ENCODE data around the gene AGPAT2.

Gene AGPAT2

DNA sequence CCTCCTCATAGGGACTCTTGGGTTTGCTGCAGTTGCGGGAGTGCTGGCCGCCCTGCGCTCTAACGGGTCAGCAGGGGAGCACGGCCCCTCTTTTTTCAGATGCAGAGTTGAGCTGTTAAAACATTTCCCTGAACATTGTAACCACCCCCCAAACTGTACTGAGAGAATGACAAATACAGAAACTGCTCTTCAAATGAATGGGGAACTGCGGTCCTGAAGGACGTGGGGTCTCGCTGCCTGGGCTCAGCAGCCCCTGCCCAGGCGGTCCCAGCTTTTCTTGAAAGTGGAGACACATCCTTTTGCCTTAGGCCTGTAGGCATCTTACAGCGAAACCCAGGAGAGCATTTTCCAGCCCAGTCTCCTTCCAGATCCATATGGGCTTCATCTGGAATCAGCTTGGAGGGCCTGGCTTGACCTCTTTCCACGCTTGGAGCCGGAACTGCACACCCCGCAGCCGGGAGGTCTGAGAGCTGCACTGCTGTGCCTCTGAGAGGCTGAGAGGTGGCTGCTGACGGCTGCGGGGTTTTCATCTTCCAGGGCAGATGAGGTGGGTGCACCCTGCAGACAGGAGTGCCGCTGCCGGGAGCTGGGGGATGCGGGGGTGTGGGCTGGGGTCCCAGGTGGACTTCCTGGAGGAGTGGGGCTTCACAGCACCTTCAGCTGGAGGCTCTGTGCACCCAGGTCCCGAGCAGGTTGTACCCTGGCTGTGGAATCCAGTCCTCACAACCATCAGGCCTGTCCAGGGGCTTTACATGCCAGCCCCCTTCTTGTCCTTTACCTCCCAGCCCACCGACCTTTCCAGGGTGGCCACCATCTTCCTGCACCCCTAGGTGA is 1.2 kb upstream of the AGPAT2 start:
- H4K20me1 ChIP-seq (ENCODE audit: insufficient read depth, low read length), result peaks cover 20% of the 10 kb centered on the region
- no peaks in the 10 kb centered on the region for H3K36me3 ChIP-seq (replicated peaks; ENCODE audit: low read depth, low read length)
- TF ChIP-seq, protein P1, sequence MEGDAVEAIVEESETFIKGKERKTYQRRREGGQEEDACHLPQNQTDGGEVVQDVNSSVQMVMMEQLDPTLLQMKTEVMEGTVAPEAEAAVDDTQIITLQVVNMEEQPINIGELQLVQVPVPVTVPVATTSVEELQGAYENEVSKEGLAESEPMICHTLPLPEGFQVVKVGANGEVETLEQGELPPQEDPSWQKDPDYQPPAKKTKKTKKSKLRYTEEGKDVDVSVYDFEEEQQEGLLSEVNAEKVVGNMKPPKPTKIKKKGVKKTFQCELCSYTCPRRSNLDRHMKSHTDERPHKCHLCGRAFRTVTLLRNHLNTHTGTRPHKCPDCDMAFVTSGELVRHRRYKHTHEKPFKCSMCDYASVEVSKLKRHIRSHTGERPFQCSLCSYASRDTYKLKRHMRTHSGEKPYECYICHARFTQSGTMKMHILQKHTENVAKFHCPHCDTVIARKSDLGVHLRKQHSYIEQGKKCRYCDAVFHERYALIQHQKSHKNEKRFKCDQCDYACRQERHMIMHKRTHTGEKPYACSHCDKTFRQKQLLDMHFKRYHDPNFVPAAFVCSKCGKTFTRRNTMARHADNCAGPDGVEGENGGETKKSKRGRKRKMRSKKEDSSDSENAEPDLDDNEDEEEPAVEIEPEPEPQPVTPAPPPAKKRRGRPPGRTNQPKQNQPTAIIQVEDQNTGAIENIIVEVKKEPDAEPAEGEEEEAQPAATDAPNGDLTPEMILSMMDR (IDR thresholded peaks at IDR 0.05; ENCODE audit: low read depth, low read length), result no peak
- TF ChIP-seq EZH2phosphoT487 (IDR thresholded peaks at IDR 0.05; ENCODE audit: low read depth), result no peak
- peak overlapping the region; percentile 82 for H3K4me3 ChIP-seq (ENCODE audit: low read length)
- peaks cover 12% of the 10 kb centered on the region; the same call in 1 of the 2 replicates for H3K79me2 ChIP-seq (ENCODE audit: low read length)
- no peaks in the 10 kb centered on the region for H3K9me3 ChIP-seq (ENCODE audit: insufficient read depth, low read length)
- H3K4me1 ChIP-seq (ENCODE audit: low read length), result peaks cover 18% of the 10 kb centered on the region
- H3K9ac ChIP-seq (ENCODE audit: low read length), result peak overlapping the region; percentile 85
- peak overlapping the region; percentile 70 for H3K27ac ChIP-seq (ENCODE audit: low read length)
- peak overlapping the region; percentile 88 for H3K4me2 ChIP-seq (ENCODE audit: low read length)
- no peak overlapping the region for H2AFZ ChIP-seq (ENCODE audit: low read depth, low read length)
- H3K27me3 ChIP-seq (ENCODE audit: low read depth, low read length), result no peaks in the 10 kb centered on the region

DNA sequence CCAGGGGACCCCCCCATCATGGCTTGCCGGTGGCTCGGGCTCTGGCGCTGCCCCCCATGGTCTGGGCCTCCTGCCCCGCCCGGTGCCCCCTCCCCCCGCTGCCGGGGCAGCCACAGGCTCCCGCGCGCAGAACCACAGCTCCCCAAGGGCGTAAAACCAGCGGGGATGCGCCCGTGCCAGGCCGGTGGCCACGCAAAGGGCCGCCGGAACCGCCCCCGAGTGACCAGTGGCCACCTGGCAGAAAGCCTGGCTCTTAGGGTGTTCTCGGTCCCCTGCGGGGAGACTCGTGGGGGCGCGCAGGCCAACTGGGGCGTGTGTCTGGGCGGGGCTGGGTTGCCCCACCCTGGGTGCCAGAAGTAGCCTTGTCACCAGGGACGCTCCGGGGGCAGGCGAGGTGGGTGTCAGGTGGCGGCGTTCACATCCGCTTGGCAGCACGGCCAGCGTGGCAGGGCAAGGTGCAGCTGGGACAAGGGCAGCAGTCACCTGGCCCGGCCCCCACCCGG is 515 bp upstream of the AGPAT2 start:
- Histone ChIP-seq H3K4me1 (ENCODE audit: low read length) (peaks cover 18% of the 10 kb centered on the region), H2AFZ (ENCODE audit: low read depth, low read length) (no peak overlapping the region), H4K20me1 (ENCODE audit: insufficient read depth, low read length) (peaks cover 24% of the 10 kb centered on the region), H3K9me3 (ENCODE audit: insufficient read depth, low read length) (no peaks in the 10 kb centered on the region), H3K9ac (ENCODE audit: low read length) (peak overlapping the region; percentile 85), H3K79me2 (ENCODE audit: low read length) (peaks cover 12% of the 10 kb centered on the region; the same call in 1 of the 2 replicates), H3K27me3 (ENCODE audit: low read depth, low read length) (no peaks in the 10 kb centered on the region), H3K36me3 (replicated peaks; ENCODE audit: low read depth, low read length) (no peaks in the 10 kb centered on the region), H3K27ac (ENCODE audit: low read length) (peak overlapping the region; percentile 70), H3K4me2 (ENCODE audit: low read length) (peak overlapping the region; percentile 88), H3K4me3 (ENCODE audit: low read length) (peak overlapping the region; percentile 82)
- TF ChIP-seq, protein P1 (IDR thresholded peaks at IDR 0.05; ENCODE audit: low read depth, low read length), result no peak
- TF ChIP-seq EZH2phosphoT487 (IDR thresholded peaks at IDR 0.05; ENCODE audit: low read depth), result no peak

DNA sequence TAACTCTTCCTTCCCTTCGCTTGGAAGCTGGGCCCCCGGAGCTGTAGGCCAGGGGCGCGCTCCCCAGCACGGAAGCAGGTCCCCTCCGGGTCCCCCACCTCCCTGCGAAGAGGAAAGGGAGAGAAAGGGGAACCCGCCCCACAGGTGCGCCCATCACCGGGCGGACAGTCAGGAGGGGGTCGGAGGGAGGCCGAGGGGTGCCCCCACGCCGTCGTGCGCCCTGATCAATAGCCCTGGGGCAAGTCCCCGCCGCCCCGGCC is 793 bp downstream of the AGPAT2 start:
- Histone ChIP-seq H3K9ac (ENCODE audit: low read length) (peak overlapping the region; percentile 94), H3K79me2 (ENCODE audit: low read length) (peaks cover 12% of the 10 kb centered on the region; the same call in 1 of the 2 replicates), H3K27ac (ENCODE audit: low read length) (peak overlapping the region; percentile 70; the same call in 1 of the 2 replicates), H2AFZ (ENCODE audit: low read depth, low read length) (no peak overlapping the region), H3K4me1 (ENCODE audit: low read length) (peaks cover 18% of the 10 kb centered on the region), H3K27me3 (ENCODE audit: low read depth, low read length) (no peaks in the 10 kb centered on the region), H3K36me3 (replicated peaks; ENCODE audit: low read depth, low read length) (no peaks in the 10 kb centered on the region), H4K20me1 (ENCODE audit: insufficient read depth, low read length) (peaks cover 33% of the 10 kb centered on the region), H3K9me3 (ENCODE audit: insufficient read depth, low read length) (no peaks in the 10 kb centered on the region), H3K4me2 (ENCODE audit: low read length) (peak overlapping the region; percentile 96), H3K4me3 (ENCODE audit: low read length) (peak overlapping the region; percentile 96)
- TF ChIP-seq, protein P1 (IDR thresholded peaks at IDR 0.05; ENCODE audit: low read depth, low read length), result no peak
- TF ChIP-seq EZH2phosphoT487 (IDR thresholded peaks at IDR 0.05; ENCODE audit: low read depth), result no peak

DNA sequence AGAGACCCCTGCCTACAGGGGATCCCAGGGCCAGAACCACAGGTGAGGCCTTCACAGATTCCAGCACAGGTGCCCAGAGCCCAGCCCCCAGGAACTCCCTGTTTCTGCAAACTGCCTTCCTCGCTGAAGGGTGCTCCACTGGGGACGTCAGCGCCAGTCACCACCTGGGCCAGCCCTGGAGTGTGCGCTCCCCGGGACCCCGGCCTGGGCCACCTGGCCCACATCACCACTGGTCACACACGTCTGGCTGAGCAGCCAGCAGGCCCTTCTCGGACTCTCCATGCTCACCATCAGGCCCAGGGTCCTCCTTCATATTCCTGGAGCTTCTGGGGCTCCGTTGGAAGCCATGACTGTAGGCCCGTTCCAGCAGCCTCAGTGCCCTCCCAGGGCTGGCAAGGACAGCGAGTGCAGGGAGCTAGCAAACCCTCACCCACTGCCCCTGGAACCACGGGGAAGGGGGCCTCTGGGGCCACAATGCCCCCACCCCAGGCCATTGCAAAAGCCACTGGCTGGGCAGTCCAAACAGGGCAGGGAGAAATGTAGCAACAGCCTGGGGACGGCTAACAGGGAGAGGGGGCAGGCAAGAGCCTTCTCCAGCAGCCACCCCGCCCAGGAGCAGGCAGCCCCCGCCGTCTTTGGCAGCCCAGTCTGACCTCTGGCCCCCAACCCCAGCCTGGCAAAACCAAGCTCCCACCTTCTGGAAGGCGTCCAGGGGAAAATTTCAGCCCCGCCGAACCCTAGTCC is 1.3 kb downstream of the AGPAT2 start:
- H2AFZ ChIP-seq (ENCODE audit: low read depth, low read length), result no peak overlapping the region

More for the DNA sequence above, 1.3 kb downstream of the AGPAT2 start:
- Histone ChIP-seq H3K4me1 (ENCODE audit: low read length) (peaks cover 18% of the 10 kb centered on the region), H3K4me2 (ENCODE audit: low read length) (peak overlapping the region; percentile 96), H3K27ac (ENCODE audit: low read length) (no peak overlapping the region), H4K20me1 (ENCODE audit: insufficient read depth, low read length) (peaks cover 33% of the 10 kb centered on the region), H3K36me3 (replicated peaks; ENCODE audit: low read depth, low read length) (no peaks in the 10 kb centered on the region), H3K79me2 (ENCODE audit: low read length) (peaks cover 12% of the 10 kb centered on the region; the same call in 1 of the 2 replicates), H3K9me3 (ENCODE audit: insufficient read depth, low read length) (no peaks in the 10 kb centered on the region), H3K4me3 (ENCODE audit: low read length) (peak overlapping the region; percentile 96), H3K9ac (ENCODE audit: low read length) (peak overlapping the region; percentile 94), H3K27me3 (ENCODE audit: low read depth, low read length) (no peaks in the 10 kb centered on the region)
- TF ChIP-seq EZH2phosphoT487 (IDR thresholded peaks at IDR 0.05; ENCODE audit: low read depth), result no peak
- TF ChIP-seq, protein P1 (IDR thresholded peaks at IDR 0.05; ENCODE audit: low read depth, low read length), result no peak
